AG20443 (cell line): ENCODE results near the gene DUSP2.
A peak's percentile ranks its signal among the peaks of the same experiment; 100 is the strongest.

Experiments used
- DNase-seq: peaks from one replicate; pipeline ENCODE4 v3.0.0; 2012; ENCODE audit warnings: low spot score, mixed read lengths

The DUSP2 gene, protein sequence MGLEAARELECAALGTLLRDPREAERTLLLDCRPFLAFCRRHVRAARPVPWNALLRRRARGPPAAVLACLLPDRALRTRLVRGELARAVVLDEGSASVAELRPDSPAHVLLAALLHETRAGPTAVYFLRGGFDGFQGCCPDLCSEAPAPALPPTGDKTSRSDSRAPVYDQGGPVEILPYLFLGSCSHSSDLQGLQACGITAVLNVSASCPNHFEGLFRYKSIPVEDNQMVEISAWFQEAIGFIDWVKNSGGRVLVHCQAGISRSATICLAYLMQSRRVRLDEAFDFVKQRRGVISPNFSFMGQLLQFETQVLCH

DNA sequence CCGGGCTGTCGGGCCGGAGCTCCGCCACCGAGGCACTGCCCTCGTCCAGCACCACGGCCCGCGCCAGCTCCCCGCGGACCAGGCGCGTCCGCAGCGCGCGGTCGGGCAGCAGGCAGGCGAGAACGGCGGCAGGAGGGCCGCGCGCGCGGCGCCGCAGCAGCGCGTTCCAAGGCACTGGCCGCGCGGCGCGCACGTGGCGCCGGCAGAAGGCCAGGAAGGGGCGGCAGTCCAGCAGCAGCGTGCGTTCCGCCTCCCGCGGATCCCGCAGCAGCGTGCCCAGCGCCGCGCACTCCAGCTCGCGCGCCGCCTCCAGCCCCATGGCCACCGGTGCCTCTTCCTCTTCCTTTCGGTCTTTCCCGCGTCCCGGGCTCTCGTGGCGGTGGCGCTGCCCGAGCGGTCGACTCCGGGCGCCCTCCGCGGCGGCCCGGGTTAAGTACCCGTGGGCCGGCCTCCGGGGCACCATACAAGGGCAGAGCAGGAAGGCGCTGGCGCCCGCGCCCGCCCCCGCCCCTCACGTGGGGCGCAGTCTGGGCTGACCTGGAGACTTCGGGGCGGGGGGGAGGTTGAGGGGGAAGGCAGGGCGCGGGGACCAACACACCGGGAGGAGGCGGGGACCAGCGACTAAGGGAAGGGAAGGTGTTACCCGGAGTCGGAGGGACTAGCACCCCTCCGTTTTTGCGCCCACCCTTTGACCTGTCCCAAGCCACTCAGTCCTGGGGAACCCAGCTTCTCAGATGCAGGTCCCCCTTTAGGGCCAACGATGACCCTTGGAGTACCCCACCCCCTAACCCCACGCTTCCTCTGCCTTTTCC lies at the start of gene DUSP2:
TSS of gene DUSP2 (minus strand) at position 405 of the 812 bp plus-strand sequence. CDS start at position 319, 86 bp downstream.
- peak; percentile 92 for DNase-seq

GRCh38 chr2:96191937-96192670 lies 46.9 kb upstream of the DUSP2 start:
- DNase-seq = no peak

DNA sequence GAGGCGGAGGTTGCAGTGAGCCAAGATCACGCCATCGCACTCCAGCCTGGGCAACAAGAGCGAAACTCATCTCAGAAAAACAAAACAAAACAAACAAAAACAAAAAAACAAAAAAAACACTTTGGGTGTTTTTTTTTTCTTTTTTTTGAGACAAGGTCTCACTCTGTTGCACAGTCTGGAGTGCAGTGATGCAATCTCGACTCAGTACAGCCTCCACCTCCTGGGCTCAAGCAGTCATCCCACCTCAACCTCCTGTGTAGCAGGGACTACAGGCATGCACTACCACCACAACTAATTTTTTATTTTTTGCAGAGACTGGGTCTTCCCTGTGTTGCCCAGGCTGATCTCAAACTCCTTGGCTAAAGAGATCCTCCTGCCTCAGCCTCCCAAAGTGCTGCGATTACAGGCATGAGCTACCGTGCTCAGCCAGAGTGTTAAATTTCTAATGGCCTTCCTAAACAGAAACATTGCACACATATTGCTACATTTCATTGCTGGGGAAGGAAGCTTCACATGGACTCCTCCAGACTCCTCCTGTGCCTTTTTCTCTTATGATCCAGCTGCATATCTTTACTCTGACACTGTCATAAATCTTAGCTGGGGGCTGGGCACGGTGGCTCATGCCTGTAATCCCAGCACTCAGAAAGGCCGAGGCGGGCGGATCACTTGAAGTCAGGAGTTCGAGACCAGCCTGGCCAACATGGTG lies 43.7 kb upstream of the DUSP2 start:
- DNase-seq = no peak

GRCh38 chr2:96186562-96186961 lies 41.3 kb upstream of the DUSP2 start:
- DNase-seq = no peak

DNA sequence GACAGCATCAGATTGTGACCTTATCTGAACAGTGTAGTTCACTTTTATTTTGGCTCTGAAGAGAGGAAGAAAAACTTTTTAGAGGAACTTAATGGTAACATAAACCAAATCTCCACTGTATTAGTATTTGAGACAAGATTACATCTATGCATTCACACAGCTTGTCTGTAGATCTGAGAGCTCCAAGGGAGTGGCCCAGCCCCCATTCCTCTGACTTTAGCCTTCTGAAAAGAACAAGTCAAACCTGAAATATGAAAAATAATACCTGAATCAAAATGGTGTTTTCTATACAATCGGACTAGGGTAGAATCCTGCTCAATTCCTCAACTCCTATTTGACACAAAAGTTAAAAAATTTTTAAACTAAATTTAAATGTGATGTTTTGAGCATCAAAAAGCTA lies 40.3 kb upstream of the DUSP2 start:
- no peak for DNase-seq

GRCh38 chr2:96184989-96185388 lies 39.7 kb upstream of the DUSP2 start:
- no peak for DNase-seq

DNA sequence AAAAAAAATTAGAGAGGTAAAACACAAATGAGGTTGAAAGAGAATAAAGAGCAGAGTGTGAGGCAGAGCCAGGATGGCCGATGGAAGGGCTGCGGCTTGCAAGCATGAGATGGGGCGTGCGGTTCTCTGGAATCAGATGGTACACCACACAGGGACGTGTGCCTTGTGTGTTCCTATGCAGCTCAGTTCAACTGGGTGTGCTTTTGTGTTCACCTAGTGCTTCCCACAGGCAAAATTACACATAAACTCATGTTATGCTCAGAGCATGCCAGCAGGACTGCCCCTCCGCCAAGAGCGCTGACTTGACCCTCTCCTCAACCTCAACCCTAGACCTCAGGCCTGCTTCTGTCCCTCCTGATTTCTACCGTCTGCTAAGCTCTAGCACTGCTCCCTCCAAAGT lies 38.9 kb upstream of the DUSP2 start:
- no peak for DNase-seq

DNA sequence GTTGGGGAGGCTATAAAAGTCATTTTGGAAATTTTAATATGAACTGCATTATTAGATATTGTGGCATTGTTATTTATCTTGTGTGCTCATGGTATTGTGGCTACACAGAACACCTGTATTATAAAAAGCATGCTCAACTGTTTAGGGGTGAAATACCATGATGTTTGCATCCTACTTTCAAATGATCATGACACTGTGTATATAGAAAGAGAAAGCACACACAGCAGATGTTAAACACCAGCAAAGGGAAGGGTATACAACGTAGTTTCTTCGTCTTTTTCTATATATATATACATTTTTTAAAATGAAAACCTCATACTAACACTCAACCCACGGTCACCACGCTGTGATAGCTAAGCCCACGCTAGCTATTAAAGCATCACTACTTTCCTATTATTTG lies 36.3 kb upstream of the DUSP2 start:
- no peak for DNase-seq

DNA sequence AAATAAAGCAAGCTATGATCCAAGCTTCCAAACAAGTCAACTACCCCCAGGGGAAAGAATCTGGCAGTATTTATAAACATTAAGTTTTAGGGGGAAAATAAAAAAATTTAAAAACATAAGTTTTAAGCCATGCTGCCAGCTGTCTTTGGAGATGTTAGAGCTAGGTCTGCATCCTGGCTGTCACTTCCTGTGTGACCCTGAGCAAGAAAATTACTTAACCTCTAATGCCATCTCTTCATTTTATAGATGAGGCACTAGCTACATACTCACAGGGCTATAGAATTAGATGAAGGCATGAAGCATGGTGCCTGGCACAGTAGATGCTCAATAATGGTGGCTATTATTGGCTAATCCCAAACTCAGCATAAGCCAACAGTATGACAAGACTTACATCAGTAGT lies 35.3 kb upstream of the DUSP2 start:
- no peak for DNase-seq

GRCh38 chr2:96180002-96180401 lies 34.8 kb upstream of the DUSP2 start:
- no peak for DNase-seq

DNA sequence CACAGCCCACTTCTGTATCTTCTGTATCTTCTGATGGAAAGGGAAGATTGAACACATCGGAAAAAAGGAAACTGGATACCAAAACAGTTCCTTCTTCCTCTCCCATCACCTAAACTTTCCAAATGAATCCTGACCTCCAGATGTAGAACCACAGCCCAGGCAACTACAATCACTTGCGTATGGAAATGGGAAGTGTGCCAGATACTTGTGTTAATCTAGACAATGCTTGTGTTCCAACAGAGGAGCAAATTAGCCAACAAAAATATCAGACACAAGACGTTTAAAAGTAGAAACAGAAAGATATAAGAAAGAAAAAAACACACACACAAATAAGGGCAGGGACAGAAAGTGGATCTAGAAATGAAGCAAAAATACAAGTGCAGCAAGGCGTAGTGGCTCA lies 31.4 kb upstream of the DUSP2 start:
- no peak for DNase-seq

GRCh38 chr2:96175951-96176350 lies 30.7 kb upstream of the DUSP2 start:
- DNase-seq = peak; percentile 85

DNA sequence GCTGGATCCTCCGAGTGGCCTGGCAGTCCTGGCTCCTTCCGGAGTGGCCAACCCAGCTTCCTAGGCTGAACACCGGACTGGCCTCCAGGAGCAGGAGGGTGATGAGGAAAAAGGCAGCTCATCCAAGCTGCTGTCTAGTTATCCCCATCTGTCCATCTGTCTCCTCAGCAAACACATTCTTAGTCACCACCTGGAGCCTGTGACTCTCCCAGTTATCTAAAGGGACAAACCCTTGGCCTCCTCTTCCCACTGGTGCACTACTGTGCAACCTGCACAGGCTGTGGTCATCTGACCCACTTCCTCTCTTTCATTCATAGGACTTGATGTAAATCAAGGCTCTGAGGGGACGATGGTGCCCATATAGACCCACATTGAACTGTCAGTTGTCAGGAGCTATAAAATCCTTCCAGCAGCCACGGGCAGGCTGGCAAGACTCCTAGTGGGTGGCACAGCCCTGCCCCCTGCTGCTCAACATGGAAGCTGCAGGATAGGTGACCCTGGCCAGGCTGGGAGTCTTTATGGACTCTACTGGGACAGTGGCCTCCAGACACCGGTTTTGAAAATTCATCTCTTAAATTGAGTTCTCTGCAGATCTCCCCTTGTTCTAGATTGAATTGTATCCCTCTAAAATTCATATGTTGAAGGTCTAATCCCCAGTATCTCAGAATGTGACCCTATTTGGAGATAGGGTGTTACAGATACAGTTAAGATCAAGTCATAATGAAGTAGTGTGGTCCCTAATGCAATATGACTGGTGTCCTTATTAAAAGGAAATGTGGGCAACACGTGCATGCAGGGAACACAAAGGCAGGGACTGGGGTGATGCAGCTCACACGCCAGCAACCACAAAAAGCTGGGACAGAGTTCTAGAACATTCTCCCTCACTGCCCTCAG lies 29.3 kb upstream of the DUSP2 start:
- peak; percentile 88 for DNase-seq

DNA sequence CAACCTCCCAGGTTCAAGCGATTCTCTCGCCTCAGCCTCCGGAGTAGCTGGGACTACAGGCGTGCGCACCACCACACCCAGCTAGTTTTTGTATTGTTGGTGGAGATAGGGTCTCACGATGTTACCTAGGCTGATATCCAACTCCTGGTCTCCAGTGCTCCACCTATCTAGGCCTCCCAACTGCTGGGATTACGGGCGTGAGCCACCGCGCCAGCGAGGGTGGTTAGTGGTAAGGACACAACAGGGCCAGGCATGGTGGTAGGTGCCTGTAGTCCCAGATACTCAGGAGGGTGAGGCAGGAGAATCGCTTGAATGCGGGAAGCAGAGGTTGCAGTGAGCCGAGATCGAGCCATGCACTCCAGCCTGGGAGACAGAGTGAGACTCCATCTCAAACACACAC lies 26.6 kb upstream of the DUSP2 start:
- DNase-seq = no peak

- DNase-seq = no peak
Observed at GRCh38 chr2:96170626-96171025, 25.4 kb upstream of the DUSP2 start.

GRCh38 chr2:96169868-96170507 lies 24.7 kb upstream of the DUSP2 start:
- DNase-seq = no peak

DNA sequence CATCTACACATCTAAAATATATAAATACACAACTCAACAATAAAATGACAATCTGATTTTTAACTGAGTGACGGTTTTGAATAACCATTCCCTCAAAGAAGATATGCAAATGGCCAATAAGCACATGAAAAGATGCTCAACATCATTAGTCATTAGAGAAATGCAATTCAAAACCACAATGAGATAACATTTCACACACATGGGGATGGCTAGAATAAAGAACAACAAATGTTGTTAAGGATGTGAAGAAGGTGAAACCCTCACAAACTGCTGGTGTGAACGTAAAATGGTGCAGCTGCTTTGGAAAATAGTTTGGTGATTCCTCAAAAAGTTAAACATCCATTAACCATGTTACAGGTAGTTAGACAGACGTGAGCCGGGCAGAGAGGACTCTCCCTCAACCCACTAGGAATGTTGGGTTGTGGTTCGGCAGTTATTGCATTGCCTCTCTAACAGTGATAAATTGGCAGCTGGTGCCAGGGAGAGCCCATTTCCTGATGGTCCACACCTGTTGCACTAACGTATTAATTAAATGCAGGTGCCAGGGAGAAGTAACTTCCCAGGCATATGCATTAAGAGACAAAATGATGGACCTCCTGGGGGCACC lies 22.3 kb upstream of the DUSP2 start:
- DNase-seq = no peak

- DNase-seq = no peak
Observed at GRCh38 chr2:96164459-96165184, 19.4 kb upstream of the DUSP2 start.

GRCh38 chr2:96163768-96164429 lies 18.7 kb upstream of the DUSP2 start:
- DNase-seq = no peak
